HL-60 (cell line): Measurements from ENCODE around the gene NOVA2.

Source experiments
- GABPA ChIP-seq: IDR thresholded peaks from 2 replicates; pipeline ENCODE4 v1.6.1; 2012; ENCODE audit warnings: low read depth
- POLR2AphosphoS5 ChIP-seq: IDR thresholded peaks from 2 replicates; pipeline ENCODE4 v1.6.1; 2012; ENCODE audit warnings: low read depth
- SPI1 ChIP-seq: IDR thresholded peaks from 2 replicates; pipeline ENCODE4 v1.6.1; 2012; ENCODE audit warnings: low read depth, mild to moderate bottlenecking, borderline replicate concordance
- TF ChIP-seq, protein P1 (sequence below): IDR thresholded peaks from one replicate; pipeline ENCODE4 v1.5.1; 2011; ENCODE audit warnings: low read length, control low read depth, inconsistent platforms; ENCODE audit not compliant: insufficient read depth
- TF ChIP-seq, protein P2 (sequence below): IDR thresholded peaks from 2 replicates; pipeline ENCODE4 v1.6.1; 2012; ENCODE audit warnings: low read depth; ENCODE audit not compliant: insufficient replicate concordance

GRCh38 chr19:46015687-46016425, 42.2 kb upstream of the NOVA2 start:
- TF ChIP-seq POLR2AphosphoS5 (no peak), GABPA (no peak), SPI1 (no peak)
- TF ChIP-seq, protein P1, sequence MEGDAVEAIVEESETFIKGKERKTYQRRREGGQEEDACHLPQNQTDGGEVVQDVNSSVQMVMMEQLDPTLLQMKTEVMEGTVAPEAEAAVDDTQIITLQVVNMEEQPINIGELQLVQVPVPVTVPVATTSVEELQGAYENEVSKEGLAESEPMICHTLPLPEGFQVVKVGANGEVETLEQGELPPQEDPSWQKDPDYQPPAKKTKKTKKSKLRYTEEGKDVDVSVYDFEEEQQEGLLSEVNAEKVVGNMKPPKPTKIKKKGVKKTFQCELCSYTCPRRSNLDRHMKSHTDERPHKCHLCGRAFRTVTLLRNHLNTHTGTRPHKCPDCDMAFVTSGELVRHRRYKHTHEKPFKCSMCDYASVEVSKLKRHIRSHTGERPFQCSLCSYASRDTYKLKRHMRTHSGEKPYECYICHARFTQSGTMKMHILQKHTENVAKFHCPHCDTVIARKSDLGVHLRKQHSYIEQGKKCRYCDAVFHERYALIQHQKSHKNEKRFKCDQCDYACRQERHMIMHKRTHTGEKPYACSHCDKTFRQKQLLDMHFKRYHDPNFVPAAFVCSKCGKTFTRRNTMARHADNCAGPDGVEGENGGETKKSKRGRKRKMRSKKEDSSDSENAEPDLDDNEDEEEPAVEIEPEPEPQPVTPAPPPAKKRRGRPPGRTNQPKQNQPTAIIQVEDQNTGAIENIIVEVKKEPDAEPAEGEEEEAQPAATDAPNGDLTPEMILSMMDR = no peak
- TF ChIP-seq, protein P2, sequence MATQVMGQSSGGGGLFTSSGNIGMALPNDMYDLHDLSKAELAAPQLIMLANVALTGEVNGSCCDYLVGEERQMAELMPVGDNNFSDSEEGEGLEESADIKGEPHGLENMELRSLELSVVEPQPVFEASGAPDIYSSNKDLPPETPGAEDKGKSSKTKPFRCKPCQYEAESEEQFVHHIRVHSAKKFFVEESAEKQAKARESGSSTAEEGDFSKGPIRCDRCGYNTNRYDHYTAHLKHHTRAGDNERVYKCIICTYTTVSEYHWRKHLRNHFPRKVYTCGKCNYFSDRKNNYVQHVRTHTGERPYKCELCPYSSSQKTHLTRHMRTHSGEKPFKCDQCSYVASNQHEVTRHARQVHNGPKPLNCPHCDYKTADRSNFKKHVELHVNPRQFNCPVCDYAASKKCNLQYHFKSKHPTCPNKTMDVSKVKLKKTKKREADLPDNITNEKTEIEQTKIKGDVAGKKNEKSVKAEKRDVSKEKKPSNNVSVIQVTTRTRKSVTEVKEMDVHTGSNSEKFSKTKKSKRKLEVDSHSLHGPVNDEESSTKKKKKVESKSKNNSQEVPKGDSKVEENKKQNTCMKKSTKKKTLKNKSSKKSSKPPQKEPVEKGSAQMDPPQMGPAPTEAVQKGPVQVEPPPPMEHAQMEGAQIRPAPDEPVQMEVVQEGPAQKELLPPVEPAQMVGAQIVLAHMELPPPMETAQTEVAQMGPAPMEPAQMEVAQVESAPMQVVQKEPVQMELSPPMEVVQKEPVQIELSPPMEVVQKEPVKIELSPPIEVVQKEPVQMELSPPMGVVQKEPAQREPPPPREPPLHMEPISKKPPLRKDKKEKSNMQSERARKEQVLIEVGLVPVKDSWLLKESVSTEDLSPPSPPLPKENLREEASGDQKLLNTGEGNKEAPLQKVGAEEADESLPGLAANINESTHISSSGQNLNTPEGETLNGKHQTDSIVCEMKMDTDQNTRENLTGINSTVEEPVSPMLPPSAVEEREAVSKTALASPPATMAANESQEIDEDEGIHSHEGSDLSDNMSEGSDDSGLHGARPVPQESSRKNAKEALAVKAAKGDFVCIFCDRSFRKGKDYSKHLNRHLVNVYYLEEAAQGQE = no peak
